DLD1 (cell line): ENCODE data around the gene SEMA4A.
"Not testable (repeated sequence)": the region's sequence is repeated elsewhere in the genome, so short reads cannot be mapped to it uniquely, and the experiment has no call there.

ENCODE experiments used
- in situ Hi-C: cut with HindIII; loops from 2 replicates; pipeline ENCODE4 v1.10.0; 2017; ENCODE audit warnings: low sequenced_read_pairs

The SEMA4A gene

DNA sequence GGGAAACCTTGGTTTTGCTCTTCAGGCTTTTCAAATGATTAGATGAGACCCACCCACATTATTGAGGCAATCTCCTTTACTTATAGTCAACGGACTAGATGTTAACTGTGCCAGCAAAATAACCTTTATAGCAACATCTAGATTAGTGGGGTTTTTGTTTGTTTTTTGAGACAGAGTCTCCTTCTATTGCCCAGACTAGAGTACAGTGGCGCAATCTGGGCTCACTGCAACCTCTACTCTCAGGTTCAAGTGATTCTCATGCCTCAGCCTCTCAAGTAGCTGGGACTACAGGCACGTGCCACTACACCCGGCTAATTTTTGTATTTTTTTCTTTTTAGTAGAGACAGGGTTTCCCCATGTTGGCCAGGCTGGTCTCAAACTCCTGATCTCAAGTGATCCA is 36.9 kb downstream of the SEMA4A start:
- in situ Hi-C loops, result not testable (repeated sequence)

DNA sequence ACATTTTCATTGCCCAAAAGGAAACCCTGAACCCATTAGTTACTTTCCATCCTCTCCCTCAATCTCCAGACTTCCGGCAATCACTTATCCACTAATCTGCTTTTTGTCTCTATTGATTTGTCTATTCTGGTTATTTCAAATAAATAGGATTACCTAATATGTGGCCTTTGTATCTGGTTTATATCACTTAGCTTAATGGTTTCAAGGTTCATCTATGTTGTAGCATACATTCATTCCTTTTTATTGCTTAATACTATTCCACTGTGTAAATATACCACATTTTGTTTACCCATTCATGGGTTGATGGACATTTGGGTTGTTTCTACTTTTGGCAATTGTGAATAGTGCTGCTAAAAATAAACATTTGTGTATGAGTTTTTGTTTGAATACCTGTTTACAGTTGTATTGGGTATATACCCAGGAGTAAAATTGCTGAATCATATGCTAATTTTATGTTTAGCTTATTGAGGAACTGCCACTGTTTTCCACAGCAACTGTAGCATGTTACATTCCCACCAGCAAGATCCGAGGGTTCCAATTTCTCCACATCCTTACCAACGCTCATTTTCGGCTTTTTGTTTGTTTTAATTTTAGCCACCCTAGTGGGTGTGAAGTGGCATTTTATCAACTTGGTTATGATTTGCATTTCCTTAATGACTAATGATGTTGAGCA is 38.0 kb downstream of the SEMA4A start:
- in situ Hi-C loops, result no loop called here

DNA sequence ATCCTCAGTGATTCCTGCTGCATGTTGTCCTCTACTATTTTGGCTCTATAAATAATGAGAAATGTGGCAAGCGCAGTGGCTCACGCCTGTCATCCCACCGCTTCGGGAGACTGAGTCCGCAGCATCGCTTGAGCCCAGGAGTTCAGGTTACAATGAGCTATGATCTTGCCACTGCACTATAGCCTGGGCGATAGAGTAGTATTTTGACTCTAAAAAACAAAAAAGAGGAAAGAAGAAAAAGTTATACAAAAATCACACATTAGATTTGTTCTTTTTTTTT is 39.8 kb downstream of the SEMA4A start:
- in situ Hi-C loops, result no loop called here

DNA sequence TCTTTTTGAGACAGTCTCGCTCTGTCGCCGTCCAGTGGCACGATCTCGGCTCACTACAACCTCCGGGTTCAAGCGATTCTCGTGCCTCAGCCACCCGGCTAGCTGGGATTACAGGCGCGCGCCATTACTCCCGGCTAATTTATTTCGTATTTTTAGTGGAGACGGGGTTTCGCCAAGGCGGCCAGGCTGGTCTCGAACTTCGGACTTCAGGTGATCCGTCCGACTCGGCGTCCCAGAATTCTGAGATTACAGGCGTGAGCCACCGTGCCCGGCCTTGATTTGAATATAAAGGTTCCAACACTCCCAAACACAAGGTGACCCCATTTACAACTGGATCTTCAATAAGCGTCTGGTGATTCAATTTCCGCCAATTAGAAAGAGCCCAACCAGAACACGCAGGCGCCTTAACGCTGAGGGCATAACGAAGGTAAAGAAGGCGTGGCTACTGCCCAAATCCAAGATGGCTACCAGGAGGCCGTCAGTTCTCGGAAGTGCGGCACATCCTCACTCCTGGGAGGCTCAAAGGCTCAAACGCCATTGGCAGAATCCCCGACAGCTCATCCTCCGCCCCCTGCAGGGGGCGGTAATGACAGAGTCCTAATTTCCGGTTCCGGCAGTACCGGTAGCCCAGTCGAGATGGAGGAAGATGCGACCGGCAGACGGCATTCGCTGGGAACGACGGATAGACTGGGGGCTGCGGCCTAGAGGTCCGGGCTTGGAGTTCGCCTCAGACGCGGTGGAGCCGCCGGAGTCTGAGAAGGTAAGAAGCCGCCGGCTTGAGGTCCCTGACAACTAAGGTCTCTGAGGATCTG is 40.3 kb downstream of the SEMA4A start, which contains the start of gene SLC25A44:
Gene SLC25A44, plus strand, starts transcription at position 617 of the 812 bp plus-strand sequence. CDS start 5,744 bp downstream, outside the sequence.
- in situ Hi-C loops, result no loop called here

DNA sequence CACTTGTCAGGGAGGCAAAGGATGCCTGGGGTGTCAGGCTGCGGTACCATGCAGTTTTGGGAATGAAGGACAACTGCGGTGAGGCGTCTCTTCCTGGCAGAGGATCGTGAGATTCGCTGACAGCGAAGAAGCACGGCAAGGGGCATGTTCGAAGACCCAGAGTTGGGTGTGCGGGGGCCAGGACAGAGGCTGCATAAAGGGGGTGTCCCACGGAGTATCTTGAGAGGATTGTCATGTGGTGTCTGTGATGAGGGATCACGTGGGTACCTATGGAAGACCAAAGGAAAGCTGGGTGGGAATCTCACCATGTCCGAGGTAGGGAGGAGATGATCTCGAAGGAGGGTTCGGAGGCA is 40.9 kb downstream of the SEMA4A start:
- in situ Hi-C loops, result no loop called here

DNA sequence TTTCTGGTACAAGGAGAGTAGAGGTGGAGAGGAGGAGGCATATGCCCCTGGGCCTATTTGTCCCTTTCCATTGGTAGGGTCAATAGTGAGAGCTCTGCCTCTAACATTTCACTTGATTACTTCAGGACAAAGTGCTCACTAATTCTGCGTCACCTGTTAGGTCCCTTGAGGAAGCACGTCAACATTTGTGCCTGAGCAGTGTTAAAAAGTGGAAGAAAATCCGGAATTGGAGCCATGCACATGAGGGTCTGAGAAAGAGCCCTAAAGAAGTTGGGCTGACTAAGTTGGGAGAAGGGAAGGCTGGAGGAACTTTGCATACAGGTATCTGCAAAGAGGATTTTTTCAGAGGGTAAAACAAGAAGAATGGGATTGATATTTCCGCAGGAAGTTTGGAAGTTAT is 42.5 kb downstream of the SEMA4A start:
- in situ Hi-C loops, result no loop called here

DNA sequence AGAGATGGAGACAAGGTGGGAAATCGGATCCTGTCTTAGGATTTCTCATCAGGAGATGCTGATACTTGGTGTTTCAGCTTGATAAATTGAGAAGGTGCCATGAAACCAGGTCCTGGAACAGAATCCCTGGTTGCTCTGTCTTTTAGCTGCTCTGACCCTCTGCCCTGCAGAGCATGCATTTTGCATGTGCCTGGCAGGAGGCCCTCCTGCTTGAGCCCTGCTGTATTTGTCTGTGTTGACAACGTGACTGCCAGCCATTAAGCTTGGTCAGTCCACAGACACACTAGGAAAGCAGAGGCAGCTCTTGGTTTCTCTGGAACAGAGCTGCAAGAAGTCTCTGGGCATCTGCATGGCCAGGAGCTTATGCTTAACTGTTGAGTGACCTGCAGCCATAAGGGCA is 43.1 kb downstream of the SEMA4A start:
- in situ Hi-C loops, result no loop called here

DNA sequence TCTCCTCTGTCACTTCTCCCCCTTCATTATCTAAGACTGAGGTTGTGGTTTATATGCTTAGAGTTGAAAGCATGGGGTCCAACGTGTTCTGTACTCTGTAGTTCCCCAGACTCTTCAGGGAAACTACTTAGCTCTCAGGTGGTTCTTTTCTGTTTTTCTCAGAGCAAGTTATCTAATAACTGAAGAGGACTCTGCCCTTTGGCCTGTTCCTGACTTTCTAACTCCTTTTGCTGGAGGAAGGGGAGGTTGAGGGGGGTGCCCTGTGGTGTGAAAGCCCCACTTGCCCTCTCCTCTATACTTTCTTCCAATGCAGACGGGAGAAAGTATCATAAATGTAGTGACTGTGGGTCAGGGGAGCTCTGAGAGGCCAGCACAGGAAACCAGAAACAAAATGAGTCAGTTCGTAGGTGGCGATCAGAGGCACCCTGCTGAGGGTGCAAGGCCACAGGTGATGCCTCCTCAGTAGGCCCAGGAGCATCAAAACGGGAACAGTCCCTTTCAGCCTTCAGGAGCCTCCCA is 45.5 kb downstream of the SEMA4A start:
- in situ Hi-C loops, result no loop called here

DNA sequence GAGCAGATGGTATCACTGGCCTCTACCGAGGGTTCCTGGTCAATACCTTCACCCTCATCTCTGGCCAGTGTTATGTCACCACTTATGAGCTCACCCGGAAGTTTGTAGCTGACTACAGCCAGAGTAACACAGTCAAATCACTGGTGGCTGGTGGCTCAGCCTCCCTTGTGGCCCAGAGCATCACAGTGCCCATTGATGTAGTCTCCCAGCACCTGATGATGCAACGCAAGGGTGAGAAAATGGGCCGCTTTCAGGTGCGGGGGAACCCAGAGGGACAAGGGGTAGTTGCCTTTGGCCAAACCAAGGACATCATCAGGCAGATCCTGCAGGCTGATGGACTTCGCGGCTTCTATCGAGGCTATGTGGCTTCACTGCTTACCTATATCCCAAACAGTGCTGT is 46.7 kb downstream of the SEMA4A start:
- in situ Hi-C loops, result no loop called here

DNA sequence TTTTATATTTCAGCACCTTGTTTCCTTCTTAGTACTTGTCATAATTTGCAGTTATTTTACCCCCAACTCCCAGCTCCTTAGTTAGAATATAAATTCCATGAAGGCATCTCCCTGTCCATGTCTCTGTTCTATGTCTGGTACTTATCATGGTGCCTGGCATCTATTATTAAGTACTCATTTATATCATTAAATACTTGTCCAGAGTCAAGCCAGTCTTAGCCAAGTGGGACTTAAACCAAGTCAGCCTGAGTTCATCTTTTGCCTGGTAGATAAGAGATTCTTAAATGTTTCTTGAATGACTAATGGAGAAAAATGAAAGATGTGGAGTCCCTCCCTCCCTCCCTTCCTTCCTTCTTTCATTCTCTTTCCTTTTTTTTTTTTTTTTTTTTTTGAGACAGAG is 49.9 kb downstream of the SEMA4A start:
- in situ Hi-C loops, result no loop called here

DNA sequence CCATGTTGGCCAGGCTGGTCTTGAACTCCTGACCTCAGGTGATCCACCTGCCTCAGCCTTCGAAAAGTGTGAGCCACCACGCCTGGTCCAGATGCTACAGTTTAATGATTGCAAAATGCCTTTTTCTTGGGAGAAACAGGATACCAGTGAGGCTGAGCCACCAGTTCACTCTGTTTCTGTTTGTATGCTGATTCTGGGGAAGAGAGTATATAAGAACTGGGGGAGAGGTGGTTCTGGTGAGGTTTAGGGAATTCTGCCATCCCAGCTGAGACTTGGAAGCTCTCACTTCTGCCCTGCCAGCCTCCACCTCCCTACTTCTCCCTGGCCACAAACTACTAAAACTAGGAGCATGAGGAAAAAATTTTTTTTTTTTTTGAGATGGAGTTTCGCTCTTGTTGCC is 51.3 kb downstream of the SEMA4A start:
- in situ Hi-C loops, result no loop called here

DNA sequence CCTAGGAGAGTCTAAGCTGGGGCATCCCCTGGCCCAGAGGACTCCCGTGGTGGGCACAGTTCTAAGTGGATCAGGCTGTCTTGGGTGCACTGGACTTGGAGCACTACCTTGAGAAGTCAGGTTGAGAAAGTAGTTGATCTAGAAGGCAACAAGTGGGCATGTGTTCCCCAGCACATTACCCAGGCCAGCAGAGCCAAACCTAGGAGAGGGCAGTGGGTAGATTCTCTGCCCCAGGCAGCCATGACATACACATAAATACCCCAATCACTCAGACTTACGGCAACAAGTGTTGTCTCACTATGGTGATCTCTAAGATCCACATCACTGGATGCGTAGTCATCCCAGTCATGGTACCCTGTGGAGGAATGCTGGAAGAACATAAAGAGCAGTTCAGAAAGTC is 57.9 kb downstream of the SEMA4A start:
- in situ Hi-C loops, result no loop called here

DNA sequence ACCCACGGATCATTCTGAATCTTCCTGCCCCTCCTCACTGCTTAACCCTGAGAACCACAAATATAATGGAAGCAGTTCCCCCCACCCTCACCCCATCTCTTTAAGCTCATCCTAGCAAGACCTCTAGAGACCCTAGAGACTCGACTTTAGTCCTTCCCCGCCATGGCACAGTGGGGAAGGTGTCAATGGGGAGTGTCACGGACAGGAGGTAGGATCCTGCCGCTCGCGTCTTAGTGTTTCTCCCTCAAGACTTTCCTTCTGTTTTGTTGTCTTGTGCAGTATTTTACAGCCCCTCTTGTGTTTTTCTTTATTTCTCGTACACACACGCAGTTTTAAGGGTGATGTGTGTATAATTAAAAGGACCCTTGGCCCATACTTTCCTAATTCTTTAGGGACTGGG is 58.7 kb downstream of the SEMA4A start:
- in situ Hi-C loops, result no loop called here

DNA sequence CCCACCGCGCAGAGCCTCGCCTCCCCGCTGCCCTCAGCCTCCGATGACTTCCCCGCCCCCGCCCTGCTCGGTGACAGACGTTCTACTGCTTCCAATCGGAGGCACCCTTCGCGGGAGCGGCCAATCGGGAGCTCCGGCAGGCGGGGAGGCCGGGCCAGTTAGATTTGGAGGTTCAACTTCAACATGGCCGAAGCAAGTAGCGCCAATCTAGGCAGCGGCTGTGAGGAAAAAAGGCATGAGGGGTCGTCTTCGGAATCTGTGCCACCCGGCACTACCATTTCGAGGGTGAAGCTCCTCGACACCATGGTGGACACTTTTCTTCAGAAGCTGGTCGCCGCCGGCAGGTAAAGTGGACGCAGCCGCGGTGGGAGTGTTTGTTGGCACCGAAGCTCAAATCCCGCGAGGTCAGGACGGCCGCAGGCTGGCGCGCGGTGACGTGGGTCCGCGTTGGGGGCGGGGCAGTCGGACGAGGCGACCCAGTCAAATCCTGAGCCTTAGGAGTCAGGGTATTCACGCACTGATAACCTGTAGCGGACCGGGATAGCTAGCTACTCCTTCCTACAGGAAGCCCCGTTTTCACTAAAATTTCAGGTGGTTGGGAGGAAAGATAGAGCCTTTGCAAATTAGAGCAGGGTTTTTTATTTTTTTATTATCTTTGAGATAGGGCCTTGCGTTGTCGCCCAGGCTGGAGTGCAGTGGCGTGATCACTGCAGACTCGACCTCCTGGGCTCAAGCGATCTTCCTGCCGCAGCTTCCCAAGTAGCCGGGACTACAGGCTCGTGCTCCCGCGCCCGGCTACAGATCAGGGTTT is 59.7 kb downstream of the SEMA4A start, which contains the start of gene PMF1:
Gene PMF1, plus strand, starts transcription at position 175 of the 811 bp plus-strand sequence. Its CDS starts 9 bp downstream, at position 184.
- in situ Hi-C loops, result no loop called here

DNA sequence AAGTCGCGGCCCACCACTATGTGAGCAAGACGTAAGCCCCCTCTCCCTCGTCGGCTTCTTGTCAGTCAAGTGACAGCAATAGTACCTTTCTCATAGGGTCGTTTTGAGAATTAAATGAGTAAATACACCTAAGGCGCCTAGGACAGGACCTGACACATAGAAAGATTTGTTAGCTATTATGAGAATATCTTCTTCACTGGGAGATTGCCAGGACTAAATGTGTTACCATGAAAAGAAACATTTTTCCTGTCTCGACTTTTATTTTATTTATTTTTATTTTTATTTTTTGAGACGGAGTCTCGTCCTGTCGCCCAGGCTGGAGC is 60.2 kb downstream of the SEMA4A start:
- in situ Hi-C loops, result no loop called here

DNA sequence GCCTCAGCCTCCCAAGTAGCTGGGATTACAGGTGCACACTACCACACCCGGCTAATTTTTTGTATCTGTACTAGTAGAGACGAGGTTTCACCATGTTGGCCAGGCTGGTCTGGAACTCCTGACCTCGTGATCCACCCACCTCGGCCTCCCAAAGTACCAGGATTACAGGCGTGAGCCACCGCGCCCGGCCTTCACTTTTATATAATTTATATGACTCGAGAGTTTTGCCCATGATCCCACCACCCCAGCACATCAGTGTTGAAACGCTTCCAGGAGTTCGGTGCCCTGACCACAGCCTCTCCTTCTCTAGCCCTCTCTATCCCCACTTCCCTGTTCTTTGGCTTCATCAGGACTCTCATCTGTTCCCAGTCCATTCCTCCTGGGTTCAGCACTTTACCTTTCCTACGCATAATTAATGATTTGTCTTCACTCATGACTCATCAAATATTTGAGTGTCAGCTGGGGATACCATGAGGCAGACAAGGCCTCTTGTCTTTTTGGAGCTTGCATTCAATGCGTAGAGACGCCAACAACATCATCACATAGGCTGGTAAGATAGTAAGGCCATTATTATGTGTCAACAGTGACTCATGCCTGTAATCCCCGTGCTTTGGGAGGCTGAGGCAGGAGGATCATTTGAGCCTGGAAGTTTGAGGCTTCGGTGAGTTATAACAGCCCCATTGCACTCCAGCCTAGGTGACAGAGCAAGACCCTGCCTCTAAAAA is 60.8 kb downstream of the SEMA4A start:
- in situ Hi-C loops, result no loop called here

DNA sequence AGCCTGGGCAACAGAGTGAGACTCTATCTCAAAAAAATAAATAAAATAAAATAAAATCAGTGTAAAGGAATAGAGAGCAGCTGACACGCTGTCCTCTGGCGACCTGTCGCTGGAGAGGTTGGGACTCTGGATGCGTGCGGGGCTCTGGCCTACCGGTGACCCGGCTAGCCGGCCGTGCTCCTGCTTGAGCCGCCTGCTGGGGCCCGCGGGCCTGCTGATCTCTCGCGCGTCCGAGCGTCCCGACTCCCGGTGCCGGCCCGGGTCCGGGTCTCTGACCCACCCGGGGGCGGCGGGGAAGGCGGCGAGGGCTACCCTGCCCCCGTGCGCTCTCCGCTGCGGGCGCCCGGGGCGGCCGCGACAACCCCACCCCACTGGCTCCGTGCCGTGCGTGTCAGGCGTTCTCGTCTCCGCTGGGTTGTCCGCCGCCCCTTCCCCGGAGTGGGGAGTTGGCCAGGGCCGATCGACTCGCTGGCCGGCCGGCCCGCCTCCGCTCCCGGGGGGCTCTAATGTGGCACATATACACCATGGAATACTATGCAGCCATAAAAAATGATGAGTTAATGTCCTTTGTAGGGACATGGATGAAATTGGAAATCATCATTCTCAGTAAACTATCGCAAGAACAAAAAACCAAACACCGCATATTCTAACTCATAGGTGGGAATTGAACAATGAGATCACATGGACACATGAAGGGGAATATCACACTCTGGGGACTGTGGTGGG is 63.1 kb downstream of the SEMA4A start:
- in situ Hi-C loops, result not testable (repeated sequence)

DNA sequence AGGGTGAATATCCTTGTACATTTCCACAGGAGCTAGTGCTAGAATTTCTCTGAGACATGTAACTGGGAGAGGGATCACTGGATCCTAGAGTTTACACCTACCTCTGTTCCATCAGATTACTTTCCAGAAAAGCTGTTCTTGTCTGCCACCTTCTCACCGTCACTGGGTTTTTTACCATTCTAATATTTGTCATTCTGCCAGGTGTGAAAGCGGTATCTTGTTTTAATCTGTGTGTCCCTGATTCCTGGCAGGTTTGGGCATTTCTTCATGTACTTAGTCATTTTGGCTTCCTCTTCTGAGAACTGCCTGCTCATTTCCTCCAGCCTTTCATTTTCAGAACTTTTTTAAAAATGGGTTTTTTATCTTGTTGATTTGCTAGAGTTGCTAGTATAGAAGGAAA is 64.5 kb downstream of the SEMA4A start:
- in situ Hi-C loops, result no loop called here

DNA sequence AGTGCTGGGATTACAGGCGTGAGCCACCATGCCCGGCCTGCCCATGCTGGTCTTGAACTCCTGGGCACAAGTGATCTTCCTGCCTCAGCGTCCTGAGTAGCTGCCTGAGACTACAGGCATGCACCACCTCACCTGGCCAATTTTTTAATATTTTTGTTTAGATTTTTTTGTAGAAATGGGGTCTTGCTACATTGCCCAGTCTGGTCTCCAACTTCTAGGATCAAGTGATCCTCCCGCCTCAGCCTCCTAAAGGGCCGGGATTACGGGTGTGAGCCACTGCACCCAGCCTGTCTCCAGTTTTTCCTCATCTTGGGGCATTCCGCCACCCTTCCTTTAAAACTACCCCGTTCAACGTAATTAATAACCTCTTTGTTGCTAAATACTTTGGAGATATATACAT is 66.8 kb downstream of the SEMA4A start:
- in situ Hi-C loops, result loop anchor here (10.0 kb wide), 1 partner anchor 115 kb away; no protein-coding TSS in a partner anchor

DNA sequence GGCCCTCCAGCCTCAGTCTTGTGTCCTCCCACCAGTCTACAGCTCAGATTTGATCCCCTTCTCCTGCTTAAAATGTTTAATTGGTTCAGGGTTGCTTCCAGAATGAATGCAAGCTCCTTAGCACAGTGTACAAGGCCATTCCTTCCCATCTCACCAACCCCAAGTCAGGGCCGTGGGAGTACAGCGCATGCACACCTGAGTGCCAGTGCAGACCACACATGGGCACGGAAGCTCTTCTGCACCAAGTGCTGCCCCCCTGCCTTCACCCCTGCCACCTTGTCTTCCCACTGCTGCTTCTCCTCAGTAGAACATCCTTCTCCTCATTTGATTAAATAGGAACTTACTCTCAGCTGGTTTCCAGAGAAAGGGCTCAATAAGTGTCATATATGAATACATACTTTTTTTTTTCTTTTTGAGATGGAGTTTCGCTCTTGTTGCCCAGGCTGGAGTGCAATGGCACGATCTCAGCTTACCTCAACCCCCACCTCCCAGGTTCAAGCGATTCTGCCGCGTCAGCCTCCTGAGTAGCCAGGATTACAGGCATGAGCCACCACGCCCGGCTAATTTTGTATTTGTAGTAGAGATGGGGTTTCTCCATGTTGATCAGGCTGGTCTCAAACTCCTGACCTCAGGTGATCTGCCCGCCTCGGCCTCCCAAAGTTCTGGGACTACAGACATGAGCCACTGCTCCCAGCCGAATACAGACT is 68.8 kb downstream of the SEMA4A start:
- in situ Hi-C loops, result loop anchor here (10.0 kb wide), 1 partner anchor 117 kb away; no protein-coding TSS in a partner anchor
